Thoracic aorta (tissue), 2 donors: ENCODE data around the gene MAPK4. TPM values are rescaled to one million over a fixed set of nuclear protein-coding genes. Genes with fewer than 3 reads are reported as not detected.

Experiments
- ATAC-seq: fragments of 150-250 bp; one replicate; pipeline ENCODE4 v1.8.0; 2017; ENCODE audit warnings: low read depth; ENCODE audit not compliant: insufficient number of reproducible peaks, low FRiP score
- DNase-seq: peaks from one replicate; pipeline ENCODE4 v3.0.0-alpha.2; 2020; ENCODE audit warnings: low spot score
- H3K27ac ChIP-seq, 2 donors: fragments of 200-600 bp; sonication (generic); 1 replicate in 1 of 2; 2 replicates in 1 of 2; pipeline ENCODE4 v1.5.1; 2016; ENCODE audit warnings: mild to moderate bottlenecking in 2 of 2, moderate library complexity in 2 of 2
- H3K27me3 ChIP-seq: fragments of 200-600 bp; sonication (generic); replicated peaks from 2 replicates; pipeline ENCODE4 v1.6.0; 2016; ENCODE audit warnings: mild to moderate bottlenecking; ENCODE audit not compliant: insufficient read depth
- H3K36me3 ChIP-seq: fragments of 200-600 bp; sonication (generic); one replicate; pipeline ENCODE4 v1.5.1; 2016
- H3K4me1 ChIP-seq, 2 donors: fragments of 200-600 bp; sonication (generic); 1 replicate in 1 of 2; 2 replicates in 1 of 2; pipeline versions ENCODE4 v1.5.1 to v1.6.0; 2016; ENCODE audit warnings: low read depth in 2 of 2, mild to moderate bottlenecking in 1 of 2; ENCODE audit not compliant: control insufficient read depth in 1 of 2
- H3K4me3 ChIP-seq: fragments of 200-600 bp; sonication (generic); 2 replicates; pipeline ENCODE4 v1.5.1; 2016; ENCODE audit warnings: mild to moderate bottlenecking
- H3K9me3 ChIP-seq: fragments of 200-600 bp; sonication (generic); 2 replicates; pipeline ENCODE4 v1.5.1; 2016
- total RNA-seq, 2 donors: library from RNA; depleted of rRNA; stranded (reverse); fragments of >200 nt; gene quantifications; one replicate each; pipeline versions ENCODE4 v1.1.0 to v1.2.3, GENCODE V29; 2016
- TF ChIP-seq, protein P1 (sequence below): fragments of 200-600 bp; sonication (generic); IDR thresholded peaks from one replicate; pipeline ENCODE4 v1.5.1; 2019; ENCODE audit warnings: antibody characterized with exemption

The MAPK4 gene
- total RNA-seq, 2 donors from 2014 or later: 1.5 to 4.0 TPM

DNA sequence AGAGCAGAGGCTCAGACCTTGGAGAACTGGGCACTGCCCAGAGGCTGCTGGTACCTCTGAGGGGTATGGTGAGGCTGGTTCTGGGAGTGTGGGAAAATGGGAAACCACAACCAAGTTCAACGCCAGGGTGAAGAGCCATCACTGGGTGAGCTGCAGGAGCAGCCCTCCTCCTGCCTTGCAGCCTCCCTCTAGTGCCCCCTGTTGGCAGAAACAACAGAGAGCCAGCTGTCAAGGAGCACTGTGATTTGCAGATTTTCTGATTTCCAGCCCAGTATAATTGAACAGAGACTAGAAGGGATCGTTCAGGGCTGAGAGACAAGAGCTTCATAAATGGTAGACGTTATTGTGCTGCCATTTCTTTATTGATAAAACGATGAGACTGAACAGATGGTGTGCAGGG is 50.5 kb downstream of the MAPK4 start:
- Histone ChIP-seq H3K9me3 (peaks cover 5% of the 10 kb centered on the region), H3K4me1 (no peaks in the 10 kb centered on the region), H3K27ac (no peak overlapping the region), H3K4me3 (no peak overlapping the region), H3K27me3 (no peaks in the 10 kb centered on the region), H3K36me3 (no peaks in the 10 kb centered on the region)
- DNase-seq (no peak), ATAC-seq (no peak)
- TF ChIP-seq, protein P1, sequence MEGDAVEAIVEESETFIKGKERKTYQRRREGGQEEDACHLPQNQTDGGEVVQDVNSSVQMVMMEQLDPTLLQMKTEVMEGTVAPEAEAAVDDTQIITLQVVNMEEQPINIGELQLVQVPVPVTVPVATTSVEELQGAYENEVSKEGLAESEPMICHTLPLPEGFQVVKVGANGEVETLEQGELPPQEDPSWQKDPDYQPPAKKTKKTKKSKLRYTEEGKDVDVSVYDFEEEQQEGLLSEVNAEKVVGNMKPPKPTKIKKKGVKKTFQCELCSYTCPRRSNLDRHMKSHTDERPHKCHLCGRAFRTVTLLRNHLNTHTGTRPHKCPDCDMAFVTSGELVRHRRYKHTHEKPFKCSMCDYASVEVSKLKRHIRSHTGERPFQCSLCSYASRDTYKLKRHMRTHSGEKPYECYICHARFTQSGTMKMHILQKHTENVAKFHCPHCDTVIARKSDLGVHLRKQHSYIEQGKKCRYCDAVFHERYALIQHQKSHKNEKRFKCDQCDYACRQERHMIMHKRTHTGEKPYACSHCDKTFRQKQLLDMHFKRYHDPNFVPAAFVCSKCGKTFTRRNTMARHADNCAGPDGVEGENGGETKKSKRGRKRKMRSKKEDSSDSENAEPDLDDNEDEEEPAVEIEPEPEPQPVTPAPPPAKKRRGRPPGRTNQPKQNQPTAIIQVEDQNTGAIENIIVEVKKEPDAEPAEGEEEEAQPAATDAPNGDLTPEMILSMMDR: no peak

DNA sequence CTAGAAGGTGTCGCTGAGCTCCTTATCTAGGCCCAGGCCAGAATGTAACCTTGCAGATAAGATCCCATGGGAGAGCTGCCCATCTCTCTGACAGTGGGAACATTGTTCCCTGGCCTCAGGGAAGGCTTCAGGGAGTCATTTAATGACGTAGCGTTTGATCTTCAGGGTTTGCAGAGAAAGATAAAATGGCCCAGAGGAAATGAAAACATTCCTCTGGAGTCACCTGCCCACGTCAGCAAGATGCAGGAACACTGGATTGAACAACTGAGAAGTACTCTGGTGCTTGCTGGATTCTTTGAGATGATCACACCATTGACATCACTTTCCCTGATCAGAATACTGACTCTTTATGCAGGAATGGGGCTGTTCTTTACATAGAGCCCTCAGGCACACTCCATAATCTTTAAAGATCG is 51.6 kb downstream of the MAPK4 start:
- ATAC-seq (no peak), DNase-seq (no peak)
- H3K4me1 ChIP-seq: no peaks in the 10 kb centered on the region
- H3K27me3 ChIP-seq: no peaks in the 10 kb centered on the region
- peaks cover 5% of the 10 kb centered on the region for H3K9me3 ChIP-seq
- TF ChIP-seq, protein P1: no peak
- no peaks in the 10 kb centered on the region for H3K36me3 ChIP-seq
- H3K27ac ChIP-seq: no peak overlapping the region
- H3K4me3 ChIP-seq: no peak overlapping the region

DNA sequence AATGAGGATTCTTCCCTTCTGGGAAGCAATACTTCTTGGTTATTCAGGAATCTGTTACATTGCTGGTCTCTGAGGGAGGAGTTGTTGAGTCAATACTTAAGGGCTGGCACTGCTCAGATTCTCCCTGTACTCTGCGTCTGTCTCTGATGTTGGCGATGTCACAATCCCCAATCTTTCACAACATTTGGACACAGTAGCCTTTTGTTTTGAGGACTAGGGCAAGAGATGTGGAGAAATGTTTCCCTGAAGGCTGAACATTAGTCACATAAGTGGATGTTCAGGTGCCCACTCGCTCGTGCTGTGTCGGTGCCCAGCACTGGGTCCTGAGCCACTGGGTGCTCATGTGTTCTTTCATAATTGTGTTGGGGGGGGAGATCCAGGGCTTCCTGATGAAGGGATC is 55.0 kb downstream of the MAPK4 start:
- no peak overlapping the region for H3K27ac ChIP-seq
- no peak overlapping the region for H3K4me3 ChIP-seq
- ATAC-seq: no peak
- peak; percentile 11 for DNase-seq
- H3K9me3 ChIP-seq: peaks cover 5% of the 10 kb centered on the region
- H3K27me3 ChIP-seq: no peaks in the 10 kb centered on the region
- H3K36me3 ChIP-seq: no peaks in the 10 kb centered on the region
- peaks cover 0 to 12% of the 10 kb centered on the region in 2 donors for H3K4me1 ChIP-seq
- TF ChIP-seq, protein P1: no peak

DNA sequence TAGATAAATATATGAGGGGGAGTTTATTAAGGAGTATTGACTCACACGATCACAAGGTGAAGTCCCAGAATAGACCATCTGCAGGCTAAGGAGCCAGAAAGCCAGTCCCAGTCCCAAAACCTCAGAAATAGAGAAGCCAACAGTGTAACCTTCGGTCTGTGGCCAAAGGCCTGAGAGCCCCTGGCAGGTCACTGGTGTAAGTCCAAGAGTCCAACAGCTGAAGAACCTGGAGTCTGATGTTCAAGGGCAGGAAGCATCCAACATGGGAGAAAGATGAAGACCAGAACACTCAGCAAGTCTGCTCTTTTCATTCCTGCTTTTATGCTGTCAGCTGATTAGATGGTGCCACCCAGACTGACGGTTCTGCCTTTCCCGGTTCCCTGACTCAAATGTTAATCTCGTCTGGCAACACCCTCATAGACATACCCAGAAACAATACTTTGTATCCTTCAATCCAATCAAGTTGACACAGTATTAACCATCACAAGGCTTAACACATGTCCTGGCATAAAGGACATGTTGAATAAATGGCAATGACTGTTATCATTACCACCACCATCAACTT is 56.7 kb downstream of the MAPK4 start:
- DNase-seq: no peak
- Histone ChIP-seq H3K4me3 (no peak overlapping the region), H3K27me3 (no peaks in the 10 kb centered on the region), H3K27ac (no peak overlapping the region), H3K9me3 (peaks cover 5% of the 10 kb centered on the region), H3K36me3 (no peaks in the 10 kb centered on the region), H3K4me1 (peaks cover 8 to 28% of the 10 kb centered on the region in 2 donors)
- ATAC-seq: no peak
- TF ChIP-seq, protein P1: no peak

DNA sequence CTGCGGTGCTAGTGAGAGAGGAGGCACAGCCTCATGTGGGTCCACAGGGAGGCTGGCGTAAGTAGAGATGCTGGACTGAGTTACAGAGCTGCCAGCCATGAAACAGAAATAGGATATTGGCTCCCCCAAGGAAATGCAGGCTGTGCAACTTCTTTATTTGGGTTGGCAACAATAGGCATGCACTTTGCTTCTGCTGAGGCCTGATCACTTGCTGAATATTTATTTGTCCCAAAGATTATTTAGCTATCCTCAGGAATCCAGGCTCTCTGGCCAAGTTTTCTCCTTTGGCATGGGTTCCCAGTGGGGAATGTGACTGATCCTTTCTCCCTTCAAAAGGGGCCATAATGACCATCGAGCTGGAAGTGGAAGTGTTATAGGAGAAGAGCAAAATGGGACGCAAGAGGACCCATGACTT is 60.0 kb downstream of the MAPK4 start:
- H3K27ac ChIP-seq: peak overlapping the region; percentile 40 to 55
- H3K36me3 ChIP-seq: no peaks in the 10 kb centered on the region
- H3K27me3 ChIP-seq: no peaks in the 10 kb centered on the region
- H3K4me3 ChIP-seq: no peak overlapping the region
- DNase-seq (no peak), ATAC-seq (peak; percentile 66)
- peaks cover 8 to 52% of the 10 kb centered on the region in 2 donors for H3K4me1 ChIP-seq
- TF ChIP-seq, protein P1: no peak
- H3K9me3 ChIP-seq: no peaks in the 10 kb centered on the region
